HG03432 (cell line): Measurements from ENCODE around the gene CARNS1.

Experiments used
- ATAC-seq: cut with Tn5 transposase; IDR thresholded peaks from one replicate; pipeline ENCODE4 v1.9.1; 2021; ENCODE audit warnings: mild to moderate bottlenecking, moderate library complexity; ENCODE audit not compliant: unreplicated experiment

CARNS1 gene

DNA sequence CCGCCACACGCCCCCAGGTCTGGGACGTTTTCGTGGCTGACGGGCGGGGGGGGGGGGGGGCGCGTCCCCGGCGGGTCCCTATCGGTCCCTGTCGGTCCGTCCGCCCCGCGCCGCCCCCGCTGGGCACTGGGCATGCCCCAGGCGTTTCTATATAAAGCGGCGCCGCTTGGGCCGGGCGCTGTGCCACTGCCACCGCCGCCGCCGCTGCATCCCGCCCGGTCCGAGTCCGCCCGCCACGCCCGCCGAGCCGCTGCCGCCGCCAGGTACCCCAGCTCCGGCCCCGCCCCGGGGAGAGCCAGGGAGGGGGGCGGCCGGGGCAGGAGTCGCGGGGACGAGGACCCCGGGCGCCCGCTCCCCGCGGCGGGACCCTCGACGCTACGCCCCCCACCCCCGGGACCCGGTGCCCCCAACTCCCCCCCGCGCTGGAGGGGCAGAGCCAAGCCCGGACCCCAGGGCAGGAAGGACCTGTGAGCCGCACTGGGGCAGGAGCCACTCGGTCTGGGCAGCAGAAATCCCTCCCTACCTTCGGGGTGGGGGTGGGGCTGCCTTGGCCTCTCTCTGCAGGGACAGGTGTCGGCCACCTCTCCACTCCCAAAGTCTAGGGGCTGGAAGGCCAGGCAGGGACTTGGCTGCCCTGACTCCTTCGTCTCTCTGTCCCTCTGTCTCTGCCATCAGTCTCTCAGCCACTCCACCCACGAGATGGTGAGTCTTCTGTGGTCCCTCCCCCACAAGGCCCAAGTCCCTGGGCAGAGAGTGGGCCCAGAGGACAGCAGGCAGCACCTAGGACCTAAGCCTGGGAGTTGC is at the start of gene CARNS1:
CARNS1 (plus strand) TSS at position 178 of the 804 bp plus-strand sequence; CDS start at position 700, 522 bp downstream.
- no peak for ATAC-seq

GRCh38 chr11:67365736-67366444 is 49.6 kb upstream of the CARNS1 start:
- no peak for ATAC-seq

GRCh38 chr11:67366546-67366945 is 48.9 kb upstream of the CARNS1 start:
- ATAC-seq = no peak

GRCh38 chr11:67366961-67367760 is 48.3 kb upstream of the CARNS1 start:
- ATAC-seq = no peak

DNA sequence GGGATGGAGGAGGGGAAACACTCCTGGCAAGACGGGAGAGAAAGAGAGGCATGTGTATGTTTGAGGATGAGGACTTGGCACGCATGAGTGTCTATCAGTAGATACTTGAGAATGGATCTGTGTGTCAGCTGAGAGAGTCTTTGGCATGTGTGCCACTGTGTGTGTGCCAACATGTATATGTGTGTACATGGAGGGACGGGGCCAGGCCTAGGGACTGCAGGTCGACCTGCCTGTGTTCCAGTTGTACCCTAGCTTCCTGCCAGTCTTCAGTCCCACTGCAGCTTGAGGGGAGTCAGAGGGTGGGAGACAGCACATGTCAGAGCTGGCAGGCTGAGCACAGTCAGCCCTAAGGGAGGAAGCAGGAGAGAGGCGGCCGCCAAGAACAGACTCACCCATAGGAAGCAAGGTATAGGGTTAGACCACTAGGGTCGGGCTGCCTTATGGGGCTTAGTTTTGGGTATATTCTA is 47.7 kb upstream of the CARNS1 start:
- no peak for ATAC-seq

GRCh38 chr11:67368621-67369020 is 46.9 kb upstream of the CARNS1 start:
- no peak for ATAC-seq

GRCh38 chr11:67369275-67369674 is 46.2 kb upstream of the CARNS1 start:
- no peak for ATAC-seq

- no peak for ATAC-seq
These were observed 45.6 kb upstream of the CARNS1 start for GRCh38 chr11:67369801-67370284.

GRCh38 chr11:67370351-67371076 is 45.0 kb upstream of the CARNS1 start:
- no peak for ATAC-seq

DNA sequence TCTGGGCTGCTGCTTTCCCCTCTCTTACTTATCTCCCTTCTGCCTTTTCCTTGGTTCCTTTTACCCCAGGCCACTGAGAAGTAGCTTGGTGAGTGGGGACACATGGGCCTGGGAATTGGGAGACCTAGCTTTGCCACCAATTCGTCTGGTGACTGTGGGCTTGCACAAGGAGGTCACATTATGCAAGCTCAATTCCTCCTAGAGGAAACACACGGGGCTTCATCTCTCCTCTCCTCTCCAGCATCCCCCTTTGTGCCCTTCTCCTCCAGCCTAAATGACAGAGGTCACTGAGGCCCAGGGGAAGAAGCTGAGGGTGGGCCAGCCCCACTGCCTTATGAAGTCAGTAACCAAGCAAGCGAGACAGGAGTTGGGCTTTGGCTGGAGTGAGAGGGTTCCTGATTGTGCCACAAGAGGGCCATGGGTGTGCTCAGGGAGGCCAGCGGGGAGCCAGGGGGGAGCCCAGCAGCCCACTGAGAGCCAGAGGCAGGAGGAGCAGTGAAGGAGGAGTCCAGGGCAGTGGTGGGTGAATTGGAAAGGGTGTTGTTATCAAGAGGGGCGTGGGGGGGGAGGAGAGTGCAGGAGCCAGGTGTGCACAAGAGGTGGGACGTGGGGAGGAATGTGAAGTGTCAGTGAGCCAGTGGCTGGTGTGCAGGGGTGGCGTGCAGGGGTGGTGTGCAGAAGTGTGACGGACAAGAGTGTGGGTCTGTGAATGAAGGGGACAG is 44.1 kb upstream of the CARNS1 start:
- ATAC-seq = no peak

GRCh38 chr11:67371911-67372320 is 43.6 kb upstream of the CARNS1 start:
- no peak for ATAC-seq

GRCh38 chr11:67372321-67372992 is 43.0 kb upstream of the CARNS1 start:
- ATAC-seq = no peak

- ATAC-seq = no peak
These were observed 42.4 kb upstream of the CARNS1 start, which contains the start of gene CLCF1 for GRCh38 chr11:67372993-67373647. Gene CLCF1 (minus strand): TSS chr11:67373598. CDS start chr11:67373539, 59 bp downstream.

- ATAC-seq = no peak
These were observed 41.6 kb upstream of the CARNS1 start for GRCh38 chr11:67373648-67374570.

DNA sequence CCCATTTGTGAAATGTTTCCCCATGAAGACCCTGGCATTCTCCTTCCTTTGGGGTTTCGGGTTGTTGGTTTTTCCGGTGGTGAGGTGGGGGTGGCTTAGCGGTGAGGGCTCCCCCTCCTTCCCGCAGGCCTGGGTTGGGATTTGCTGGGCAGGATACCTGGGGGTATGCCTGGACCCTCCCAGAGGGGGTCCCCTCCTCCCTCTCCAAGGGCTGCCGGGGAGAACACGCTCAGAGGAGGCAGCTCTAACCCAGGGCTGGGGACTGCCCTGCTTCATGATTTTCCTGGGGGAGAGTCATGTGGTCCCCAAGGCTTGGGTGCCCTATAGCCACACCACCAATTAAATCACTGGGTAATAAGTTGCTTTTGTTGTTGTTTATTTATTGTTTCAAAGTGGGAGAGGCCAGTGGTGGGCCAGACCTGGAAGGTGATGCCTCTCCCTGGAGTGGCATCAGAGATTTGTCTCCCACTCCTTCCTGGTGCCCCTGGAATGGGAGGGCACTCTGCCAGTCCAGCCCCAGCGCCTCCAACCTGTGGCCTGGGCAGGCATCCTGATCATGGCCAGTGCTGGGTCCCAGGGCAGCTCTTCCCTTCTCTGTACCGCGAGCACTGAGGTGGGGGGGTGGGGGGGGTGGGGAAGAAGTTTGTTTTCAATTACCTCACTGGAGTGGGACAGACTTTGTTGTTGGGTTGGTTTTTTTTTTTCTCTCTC is 40.8 kb upstream of the CARNS1 start:
- ATAC-seq = no peak

DNA sequence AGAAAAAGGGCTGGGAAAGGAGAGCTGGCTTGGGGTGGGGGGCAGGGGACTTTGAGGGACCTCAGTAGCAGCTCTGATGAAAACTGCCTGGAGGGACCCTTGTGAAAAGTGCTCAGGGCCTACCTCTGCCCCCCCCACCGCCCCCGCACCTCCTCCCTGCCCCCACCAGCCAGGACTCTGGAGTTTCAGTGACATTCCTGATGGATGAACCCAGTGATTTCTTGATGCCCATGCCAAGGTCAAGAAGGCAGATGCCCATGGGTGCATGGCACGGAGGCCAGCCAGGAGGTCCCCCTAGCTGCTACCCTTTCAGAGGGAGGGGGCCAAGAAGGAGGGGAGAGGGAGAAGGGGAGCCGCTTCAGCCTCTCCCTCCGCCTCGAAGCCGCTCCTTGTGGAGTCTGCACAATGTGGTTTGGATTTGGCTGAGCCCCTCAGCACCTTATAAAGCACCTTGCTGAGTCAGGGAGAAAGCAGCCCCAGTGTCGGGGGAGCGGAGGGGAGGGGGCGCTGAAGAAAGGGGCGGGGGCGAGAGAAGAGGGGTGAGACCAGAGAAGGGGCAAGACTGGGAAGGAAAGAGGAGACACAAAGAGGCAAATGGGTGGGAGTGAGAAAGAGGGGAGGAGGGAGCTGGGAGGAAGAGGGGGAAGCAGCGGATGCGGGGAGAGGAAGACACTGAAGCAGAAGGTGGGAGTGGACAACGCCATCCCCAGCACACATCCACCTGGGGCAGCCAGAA is 40.0 kb upstream of the CARNS1 start:
- no peak for ATAC-seq
